Measurements from ENCODE around the gene LMCD1.

DNA sequence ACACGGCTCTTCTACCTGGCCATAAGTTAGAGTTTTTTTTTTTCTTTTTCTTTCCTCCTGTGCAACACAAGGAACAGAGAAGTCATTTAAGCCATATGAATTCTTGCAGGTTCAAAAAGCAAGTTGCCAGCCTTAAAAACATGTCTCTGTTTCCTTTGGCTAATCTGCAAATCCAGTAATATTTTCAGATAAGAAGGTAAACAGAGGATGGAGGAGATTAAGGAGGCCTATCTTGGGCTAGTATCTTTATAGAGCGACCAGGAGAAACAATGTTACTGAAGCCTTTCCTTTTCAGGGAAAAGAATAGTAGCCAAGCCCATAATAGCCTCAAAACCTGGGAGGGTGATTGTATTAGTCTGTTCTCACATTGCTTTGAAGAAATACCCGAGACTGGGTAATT, 20.9 kb upstream of the LMCD1 start:
- TF ChIP-seq, protein P1, sequence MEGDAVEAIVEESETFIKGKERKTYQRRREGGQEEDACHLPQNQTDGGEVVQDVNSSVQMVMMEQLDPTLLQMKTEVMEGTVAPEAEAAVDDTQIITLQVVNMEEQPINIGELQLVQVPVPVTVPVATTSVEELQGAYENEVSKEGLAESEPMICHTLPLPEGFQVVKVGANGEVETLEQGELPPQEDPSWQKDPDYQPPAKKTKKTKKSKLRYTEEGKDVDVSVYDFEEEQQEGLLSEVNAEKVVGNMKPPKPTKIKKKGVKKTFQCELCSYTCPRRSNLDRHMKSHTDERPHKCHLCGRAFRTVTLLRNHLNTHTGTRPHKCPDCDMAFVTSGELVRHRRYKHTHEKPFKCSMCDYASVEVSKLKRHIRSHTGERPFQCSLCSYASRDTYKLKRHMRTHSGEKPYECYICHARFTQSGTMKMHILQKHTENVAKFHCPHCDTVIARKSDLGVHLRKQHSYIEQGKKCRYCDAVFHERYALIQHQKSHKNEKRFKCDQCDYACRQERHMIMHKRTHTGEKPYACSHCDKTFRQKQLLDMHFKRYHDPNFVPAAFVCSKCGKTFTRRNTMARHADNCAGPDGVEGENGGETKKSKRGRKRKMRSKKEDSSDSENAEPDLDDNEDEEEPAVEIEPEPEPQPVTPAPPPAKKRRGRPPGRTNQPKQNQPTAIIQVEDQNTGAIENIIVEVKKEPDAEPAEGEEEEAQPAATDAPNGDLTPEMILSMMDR (IDR thresholded peaks at IDR 0.05) = no peak
- no peak for TF ChIP-seq EZH2 (IDR thresholded peaks at IDR 0.05; ENCODE audit: borderline replicate concordance, insufficient read depth, low read depth, low read length, poor library complexity, severe bottlenecking)
